ENCODE data around the gene NPY.

- TF ChIP-seq SUZ12 (IDR thresholded peaks at IDR 0.05; ENCODE audit: extremely low read depth, insufficient read depth, insufficient read length) (no peak), YY1 (IDR thresholded peaks at IDR 0.05; ENCODE audit: insufficient read depth, insufficient read length) (no peak)
Measured at GRCh38 chr7:24239260-24239659, 44.7 kb upstream of the NPY start.
